ENCODE measurements around the gene FHL3.
"Not testable (repeated sequence)": the region's sequence is repeated elsewhere in the genome, so short reads cannot be mapped to it uniquely, and the experiment has no call there.

Gene FHL3

GRCh38 chr1:37987679-37988078, 17.6 kb downstream of the FHL3 start:
- no peak for DNase-seq (ENCODE audit: low read depth in 2 of 2)

- no peak for DNase-seq (ENCODE audit: low read depth in 2 of 2)
Measured at GRCh38 chr1:37983546-37983945, 21.8 kb downstream of the FHL3 start.

GRCh38 chr1:37978541-37978940, 26.8 kb downstream of the FHL3 start:
- no peak for DNase-seq (ENCODE audit: low read depth in 2 of 2)

GRCh38 chr1:37975083-37975482, 30.2 kb downstream of the FHL3 start:
- not testable (repeated sequence) for DNase-seq (ENCODE audit: low read depth in 2 of 2)

GRCh38 chr1:37974567-37974966, 30.7 kb downstream of the FHL3 start:
- no peak for DNase-seq (ENCODE audit: low read depth in 2 of 2)

- not testable (repeated sequence) for DNase-seq (ENCODE audit: low read depth in 2 of 2)
Measured at GRCh38 chr1:37973684-37974083, 31.6 kb downstream of the FHL3 start.

- no peak for DNase-seq (ENCODE audit: low read depth in 2 of 2)
Measured at GRCh38 chr1:37965301-37965700, 40.0 kb downstream of the FHL3 start.

GRCh38 chr1:37964106-37964505, 41.2 kb downstream of the FHL3 start:
- not testable (repeated sequence) for DNase-seq (ENCODE audit: low read depth in 2 of 2)

GRCh38 chr1:37958690-37959089, 46.6 kb downstream of the FHL3 start:
- DNase-seq (ENCODE audit: low read depth in 2 of 2) = peak; percentile 60 to 69

GRCh38 chr1:37955685-37956084, 49.6 kb downstream of the FHL3 start:
- no peak for DNase-seq (ENCODE audit: low read depth in 2 of 2)

GRCh38 chr1:37954316-37954971, 50.9 kb downstream of the FHL3 start:
- no peak for DNase-seq (ENCODE audit: low read depth in 2 of 2)

GRCh38 chr1:37952738-37953137, 52.6 kb downstream of the FHL3 start:
- DNase-seq (ENCODE audit: low read depth in 2 of 2) = no peak

GRCh38 chr1:37951783-37952624, 53.3 kb downstream of the FHL3 start:
- DNase-seq (ENCODE audit: low read depth in 2 of 2) = no peak

GRCh38 chr1:37951041-37951782, 54.1 kb downstream of the FHL3 start:
- DNase-seq (ENCODE audit: low read depth in 2 of 2) = no peak

- DNase-seq (ENCODE audit: low read depth in 2 of 2) = no peak
Measured at GRCh38 chr1:37949524-37950152, 55.7 kb downstream of the FHL3 start.

GRCh38 chr1:37948841-37949240, 56.5 kb downstream of the FHL3 start:
- DNase-seq (ENCODE audit: low read depth in 2 of 2) = no peak

- DNase-seq (ENCODE audit: low read depth in 2 of 2) = no peak
Measured at GRCh38 chr1:37948166-37948565, 57.1 kb downstream of the FHL3 start.

- no peak for DNase-seq (ENCODE audit: low read depth in 2 of 2)
Measured at GRCh38 chr1:37947364-37947763, 58.0 kb downstream of the FHL3 start.
